ENCODE measurements around the gene SURF1. TPM values are rescaled to one million over a fixed set of nuclear protein-coding genes. Genes with fewer than 3 reads are reported as not detected.

Gene SURF1
- total RNA-seq, 1 experiment from 2014 or later: 71.7 TPM

DNA sequence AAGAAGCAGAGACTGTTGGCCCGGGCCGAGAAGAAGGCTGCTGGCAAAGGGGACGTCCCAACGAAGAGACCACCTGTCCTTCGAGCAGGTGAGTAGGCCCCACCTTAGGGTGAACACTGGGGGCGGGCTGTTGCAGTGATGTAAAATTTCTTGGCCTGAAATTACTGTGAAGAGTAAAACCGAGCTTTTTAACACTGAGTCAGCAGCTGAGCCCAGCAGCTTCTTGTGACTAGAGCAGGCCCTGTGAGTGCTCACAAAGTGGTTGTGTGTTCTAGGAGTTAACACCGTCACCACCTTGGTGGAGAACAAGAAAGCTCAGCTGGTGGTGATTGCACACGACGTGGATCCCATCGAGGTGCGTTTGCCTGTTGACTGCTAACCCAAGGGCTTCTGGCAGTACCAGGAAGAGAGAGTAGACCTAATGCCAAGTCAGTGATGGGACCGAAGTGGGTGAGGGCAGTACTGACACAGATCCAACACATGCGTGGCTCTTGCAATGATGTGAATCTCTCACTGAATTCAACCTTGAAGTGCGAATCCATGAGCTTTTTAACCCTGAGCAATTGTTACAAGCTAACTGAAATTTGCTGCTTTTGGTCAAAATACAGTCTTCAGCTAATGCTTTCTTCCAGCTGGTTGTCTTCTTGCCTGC lies 6.2 kb downstream of the SURF1 start:
- Histone ChIP-seq H3K4me1 (ENCODE audit: control insufficient read depth in 1 of 2, insufficient read depth in 2 of 2, low read length in 2 of 2) (peaks cover 12 to 31% of the 10 kb centered on the region in 2 experiments), H3K4me2 (ENCODE audit: low read length) (peak overlapping the region; percentile 98), H3K9me3 (ENCODE audit: control insufficient read depth in 1 of 2, insufficient read depth in 1 of 2, low read depth in 1 of 2, low read length in 2 of 2) (no peaks in the 10 kb centered on the region), H3K27ac (ENCODE audit: low read depth, low read length) (peak overlapping the region; percentile 96), H3K9me2 (ENCODE audit: insufficient read depth) (no peaks in the 10 kb centered on the region), H3K27me3 (ENCODE audit: insufficient read depth, low read length) (no peaks in the 10 kb centered on the region), H4K20me1 (ENCODE audit: insufficient read depth) (peaks cover 10% of the 10 kb centered on the region; the same call in 1 of the 2 replicates), H3K9ac (ENCODE audit: low read length) (peak overlapping the region; percentile 100; the same call in 1 of the 2 replicates), H3K36me3 (ENCODE audit: control insufficient read depth in 1 of 2, insufficient read depth in 2 of 2, low read length in 2 of 2) (peaks cover 36 to 58% of the 10 kb centered on the region in 2 experiments), H3K79me2 (ENCODE audit: insufficient read depth, low read length) (peaks cover 65% of the 10 kb centered on the region), H2AFZ (ENCODE audit: low read depth, low read length, poor library complexity, severe bottlenecking) (no peak overlapping the region), H3K4me3 (replicated peaks in 1 of 2; ENCODE audit: low read depth in 1 of 2, low read length in 2 of 2) (peak overlapping the region in 1 of 2 experiments; percentile 100; a peak in 3 of 4 replicates)
- ChIA-PET RAD21 (ENCODE audit: low non-redundant PET in 1 of 2, low total read pairs in 2 of 2, uncharacterized antibody in 2 of 2, unreplicated experiment in 2 of 2) (no interaction called here), POLR2A (interaction anchor here (0.6 to 1.6 kb wide), 3 partner anchors 10 to 216 kb away, joined by 3 to 4 read pairs (median 3); no protein-coding TSS in a partner anchor), CTCF (no interaction called here)
- ATAC-seq (no peak), DNase-seq (ENCODE audit: low read depth, low spot score) (no peak)
- TF ChIP-seq, protein P1, sequence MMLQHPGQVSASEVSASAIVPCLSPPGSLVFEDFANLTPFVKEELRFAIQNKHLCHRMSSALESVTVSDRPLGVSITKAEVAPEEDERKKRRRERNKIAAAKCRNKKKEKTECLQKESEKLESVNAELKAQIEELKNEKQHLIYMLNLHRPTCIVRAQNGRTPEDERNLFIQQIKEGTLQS (IDR thresholded peaks at IDR 0.05): no peak
- TF ChIP-seq FOSL1 (IDR thresholded peaks at IDR 0.05; ENCODE audit: low read depth) (no peak), JUND (IDR thresholded peaks at IDR 0.05) (no peak), EZH2 (IDR thresholded peaks at IDR 0.05) (no peak), TCF7L2 (IDR thresholded peaks at IDR 0.05; ENCODE audit: borderline replicate concordance, extremely low read depth, insufficient read depth, insufficient read length) (no peak), CTCF (IDR thresholded peaks at IDR 0.05 in 2 of 3, conservative IDR thresholded peaks at IDR 0.05 in 1 of 3; ENCODE audit: borderline replicate concordance in 1 of 3, insufficient read depth in 1 of 3, low read depth in 2 of 3, low read length in 2 of 3) (no peak), YY1 (IDR thresholded peaks at IDR 0.05; ENCODE audit: extremely low read depth, insufficient replicate concordance, low read depth, low read length) (no peak), RAD21 (IDR thresholded peaks at IDR 0.05; ENCODE audit: low read depth) (no peak), ZBTB33 (IDR thresholded peaks at IDR 0.05; ENCODE audit: extremely low read depth, insufficient replicate concordance, low read length) (no peak), SRF (IDR thresholded peaks at IDR 0.05; ENCODE audit: low read depth) (no peak), ZNF274 (IDR thresholded peaks at IDR 0.05; ENCODE audit: low read depth, low read length) (no peak)
- intact Hi-C loops (cut with micrococcal nuclease): loop anchor here (10.0 kb wide), 1 partner anchor 645 kb away; the partner anchor contains the start of gene VAV2
- BruUV-seq (replicated peaks): no TSS peak

Measured in HCT116 (cell line).